Measurements from ENCODE around the gene ZCWPW1. TPM values are rescaled to one million over a fixed set of nuclear protein-coding genes. Genes with fewer than 3 reads are reported as not detected.

ZCWPW1 gene
- total and polyA plus RNA-seq, 2 donors (not counting 1 experiment from before 2014, with no cell fraction given) = 11.3 to 28.0 TPM

DNA sequence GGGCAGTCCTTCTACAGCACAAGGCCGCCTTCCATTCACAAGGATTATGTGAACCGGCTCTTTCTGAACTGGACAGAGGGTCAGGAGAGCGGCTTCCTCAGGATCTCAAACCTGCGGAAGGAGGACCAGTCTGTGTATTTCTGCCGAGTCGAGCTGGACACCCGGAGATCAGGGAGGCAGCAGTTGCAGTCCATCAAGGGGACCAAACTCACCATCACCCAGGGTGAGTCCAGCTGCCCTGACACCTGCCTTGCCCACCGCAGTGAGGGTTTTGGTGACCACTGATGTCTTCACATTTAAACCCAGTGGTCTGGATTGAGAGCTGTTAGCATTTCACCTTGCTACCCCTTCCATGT is 69.7 kb downstream of the ZCWPW1 start:
- H3K4me3 Mint-ChIP-seq = no peak overlapping the region

More for the DNA sequence above, 69.7 kb downstream of the ZCWPW1 start:
- Histone ChIP-seq H3K79me2 (ENCODE audit: control insufficient read depth, insufficient read depth, low read length) (peaks cover 6% of the 10 kb centered on the region), H3K27ac (ENCODE audit: low read length in 2 of 2) (peak overlapping the region; percentile 49 to 75), H3K4me2 (replicated peaks; ENCODE audit: low read depth, low read length, poor library complexity, severe bottlenecking) (peak overlapping the region; percentile 25), H3K4me3 (ENCODE audit: control extremely low read depth in 1 of 5, extremely low read depth in 1 of 5, insufficient read depth in 1 of 5, low read depth in 2 of 5, low read length in 4 of 5) (no peak overlapping the region), H3K9me3 (ENCODE audit: control extremely low read depth in 1 of 3, control insufficient read depth in 2 of 3, insufficient read depth in 1 of 3, low read length in 2 of 3) (no peaks in the 10 kb centered on the region), H3K4me1 (ENCODE audit: control insufficient read depth in 2 of 2, insufficient read depth in 2 of 2, low read length in 2 of 2) (peaks cover 10 to 18% of the 10 kb centered on the region in 2 donors), H3K27me3 (replicated peaks in 1 of 4; ENCODE audit: control extremely low read depth in 1 of 4, control insufficient read depth in 3 of 4, insufficient read depth in 4 of 4, low read length in 3 of 4) (no peaks in the 10 kb centered on the region), H2AFZ (ENCODE audit: insufficient read depth, low read depth, low read length, poor library complexity, severe bottlenecking) (no peak overlapping the region), H4K20me1 (ENCODE audit: control insufficient read depth, insufficient read depth, low read length, poor library complexity, severe bottlenecking) (no peaks in the 10 kb centered on the region), H3K9ac (ENCODE audit: low read length) (no peak overlapping the region), H3K36me3 (replicated peaks in 1 of 2; ENCODE audit: control extremely low read depth in 1 of 2, control insufficient read depth in 1 of 2, extremely low read depth in 1 of 2, insufficient read depth in 2 of 2, low read length in 1 of 2) (peaks cover 1 to 69% of the 10 kb centered on the region in 2 experiments)
- ATAC-seq (ENCODE audit: low read depth) = no peak
- intact Hi-C loops (cut with micrococcal nuclease) = loop anchor here (1.0 kb wide), 3 partner anchors 10 to 91 kb away; no protein-coding TSS in a partner anchor
- no peaks in the 10 kb centered on the region for H3K27me3 Mint-ChIP-seq
- ChIA-PET POLR2A (interaction anchor here (0.6 to 2.0 kb wide), 6 partner anchors 9 to 299 kb away, joined by 3 to 9 read pairs (median 4); partner anchors contain the start of gene ZCWPW1), CTCF (interaction anchor here (1.0 to 4.7 kb wide), 13 partner anchors 11 to 227 kb away, joined by 3 to 67 read pairs (median 6); partner anchors contain the start of genes PPP1R35 and ZCWPW1)
- H3K27ac Mint-ChIP-seq = peak overlapping the region; percentile 90
- TF ChIP-seq CTCF (IDR thresholded peaks at IDR 0.05) = no peak
- no peak for TF ChIP-seq EZH2 (IDR thresholded peaks at IDR 0.05; ENCODE audit: borderline replicate concordance, insufficient read depth, low read depth, low read length, poor library complexity, severe bottlenecking)
- 94% methylated on average over 7 of the region's 8 CpGs for WGBS (ENCODE audit: insufficient coverage)
- DNase-seq = no peak
- no peaks in the 10 kb centered on the region for H3K9me3 Mint-ChIP-seq (ENCODE audit: insufficient read depth)
- peaks cover 24% of the 10 kb centered on the region for H3K4me1 Mint-ChIP-seq

Data from B cell (primary cell).